ENCODE measurements around the gene OGDH.

The OGDH gene

DNA sequence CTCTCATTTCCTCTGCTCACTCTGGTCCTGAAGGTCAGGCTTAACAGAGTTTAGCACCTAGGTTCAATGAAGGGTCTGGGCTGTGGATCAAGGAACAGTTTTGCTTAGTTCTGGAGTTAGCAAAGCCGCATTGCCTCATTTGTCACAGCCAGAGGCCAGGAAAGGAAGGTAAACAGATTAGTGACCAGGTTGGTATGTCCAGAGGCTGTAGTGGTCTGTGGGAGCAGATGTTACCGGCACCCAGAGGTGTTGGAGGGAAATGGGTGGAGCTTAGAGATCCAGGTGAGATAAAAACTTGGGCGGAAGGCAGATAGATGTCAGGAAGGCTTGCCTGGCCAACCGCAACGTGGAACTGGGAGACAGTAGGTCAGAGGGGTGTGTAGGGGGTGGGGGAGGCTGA is 105.6 kb downstream of the OGDH start:
- H4K8ac ChIP-seq (ENCODE audit: low read depth, low read length): no peak overlapping the region
- no peaks in the 10 kb centered on the region for H3K27me3 ChIP-seq (ENCODE audit: control insufficient read depth in 3 of 3, insufficient read depth in 3 of 3, low read depth in 1 of 3, low read length in 3 of 3)

DNA sequence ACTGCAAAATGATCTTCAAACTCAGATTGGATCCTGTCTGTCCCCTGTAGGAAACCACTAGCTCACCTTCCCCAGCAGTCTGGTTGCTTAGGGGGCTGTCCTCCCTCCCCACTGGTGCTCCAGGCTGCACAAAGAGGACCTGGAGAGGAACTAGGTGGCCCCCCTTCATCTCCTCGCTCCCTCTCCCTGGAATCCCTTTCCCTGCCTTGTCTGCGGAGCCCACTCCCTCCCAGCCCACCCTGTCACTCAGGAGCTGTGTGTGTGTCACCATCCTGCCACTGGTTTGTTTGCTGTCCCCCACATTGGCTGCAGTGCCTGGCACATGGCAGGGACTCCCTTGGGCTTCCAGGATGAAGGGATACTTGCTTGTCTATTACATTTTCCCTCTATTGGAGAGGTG is 106.7 kb downstream of the OGDH start:
- Histone ChIP-seq H3K4me1 (ENCODE audit: control insufficient read depth in 2 of 2, insufficient read depth in 1 of 2, low read depth in 1 of 2, low read length in 2 of 2) (no peaks in the 10 kb centered on the region), H2BK5ac (ENCODE audit: low read length) (no peak overlapping the region), H2BK15ac (ENCODE audit: low read length) (no peak overlapping the region), H2BK120ac (ENCODE audit: low read depth, low read length) (no peak overlapping the region), H3K27me3 (ENCODE audit: control insufficient read depth in 3 of 3, insufficient read depth in 3 of 3, low read depth in 1 of 3, low read length in 3 of 3) (no peaks in the 10 kb centered on the region), H4K8ac (ENCODE audit: low read depth, low read length) (no peak overlapping the region), H3K18ac (ENCODE audit: low read length) (no peak overlapping the region), H3K36me3 (replicated peaks in 1 of 2; ENCODE audit: control insufficient read depth in 2 of 2, insufficient read depth in 2 of 2, low read length in 2 of 2) (peaks cover 5 to 12% of the 10 kb centered on the region in 2 donors), H2AK5ac (ENCODE audit: low read depth, low read length) (no peak overlapping the region), H2BK12ac (ENCODE audit: low read length) (no peak overlapping the region), H2AFZ (ENCODE audit: low read length) (no peak overlapping the region), H3K4me2 (ENCODE audit: insufficient read depth, low read length, poor library complexity, severe bottlenecking) (no peak overlapping the region), H3K9me3 (replicated peaks in 1 of 2; ENCODE audit: control insufficient read depth in 2 of 2, insufficient read depth in 1 of 2, low read depth in 1 of 2, low read length in 2 of 2) (peaks cover 0 to 2% of the 10 kb centered on the region in 2 donors), H3K9ac (ENCODE audit: low read depth, low read length, poor library complexity) (no peak overlapping the region), H3K14ac (ENCODE audit: low read length) (no peak overlapping the region), H3K4ac (ENCODE audit: low read length) (no peak overlapping the region), H3K79me1 (ENCODE audit: low read depth, low read length) (peaks cover 2% of the 10 kb centered on the region), H3K4me3 (ENCODE audit: low read length in 2 of 2) (no peak overlapping the region), H3K27ac (replicated peaks; ENCODE audit: low read length) (no peak overlapping the region), H4K91ac (ENCODE audit: low read depth, low read length, poor library complexity) (no peak overlapping the region), H3K23ac (ENCODE audit: low read depth, low read length, poor library complexity) (no peak overlapping the region)
- no CpG with 5 or more reads among the region's 2 CpGs for WGBS, 2 donors (ENCODE audit: extremely low coverage in 2 of 2, insufficient read length in 2 of 2, insufficient replicate concordance in 1 of 2)
- no peak for DNase-seq (ENCODE audit: low spot score)

More for the DNA sequence above, 105.6 kb downstream of the OGDH start:
- Histone ChIP-seq H3K4ac (ENCODE audit: low read length) (no peak overlapping the region), H3K4me2 (ENCODE audit: insufficient read depth, low read length, poor library complexity, severe bottlenecking) (no peak overlapping the region), H2BK120ac (ENCODE audit: low read depth, low read length) (no peak overlapping the region), H3K79me1 (ENCODE audit: low read depth, low read length) (peaks cover 2% of the 10 kb centered on the region), H2BK15ac (ENCODE audit: low read length) (no peak overlapping the region), H2AFZ (ENCODE audit: low read length) (no peak overlapping the region), H3K18ac (ENCODE audit: low read length) (no peak overlapping the region), H3K9me3 (replicated peaks in 1 of 2; ENCODE audit: control insufficient read depth in 2 of 2, insufficient read depth in 1 of 2, low read depth in 1 of 2, low read length in 2 of 2) (peaks cover 0 to 2% of the 10 kb centered on the region in 2 donors), H3K14ac (ENCODE audit: low read length) (no peak overlapping the region), H4K91ac (ENCODE audit: low read depth, low read length, poor library complexity) (no peak overlapping the region), H3K4me3 (ENCODE audit: low read length in 2 of 2) (no peak overlapping the region), H3K9ac (ENCODE audit: low read depth, low read length, poor library complexity) (no peak overlapping the region), H2AK5ac (ENCODE audit: low read depth, low read length) (no peak overlapping the region), H3K27ac (replicated peaks; ENCODE audit: low read length) (no peak overlapping the region), H3K4me1 (ENCODE audit: control insufficient read depth in 2 of 2, insufficient read depth in 1 of 2, low read depth in 1 of 2, low read length in 2 of 2) (no peaks in the 10 kb centered on the region), H3K23ac (ENCODE audit: low read depth, low read length, poor library complexity) (no peak overlapping the region), H2BK5ac (ENCODE audit: low read length) (no peak overlapping the region), H2BK12ac (ENCODE audit: low read length) (no peak overlapping the region), H3K36me3 (replicated peaks in 1 of 2; ENCODE audit: control insufficient read depth in 2 of 2, insufficient read depth in 2 of 2, low read length in 2 of 2) (peaks cover 16 to 23% of the 10 kb centered on the region in 2 donors)
- WGBS, 2 donors (ENCODE audit: extremely low coverage in 2 of 2, insufficient read length in 2 of 2, insufficient replicate concordance in 1 of 2): no CpG with 5 or more reads among the region's 5 CpGs
- DNase-seq (ENCODE audit: low spot score): no peak

DNA sequence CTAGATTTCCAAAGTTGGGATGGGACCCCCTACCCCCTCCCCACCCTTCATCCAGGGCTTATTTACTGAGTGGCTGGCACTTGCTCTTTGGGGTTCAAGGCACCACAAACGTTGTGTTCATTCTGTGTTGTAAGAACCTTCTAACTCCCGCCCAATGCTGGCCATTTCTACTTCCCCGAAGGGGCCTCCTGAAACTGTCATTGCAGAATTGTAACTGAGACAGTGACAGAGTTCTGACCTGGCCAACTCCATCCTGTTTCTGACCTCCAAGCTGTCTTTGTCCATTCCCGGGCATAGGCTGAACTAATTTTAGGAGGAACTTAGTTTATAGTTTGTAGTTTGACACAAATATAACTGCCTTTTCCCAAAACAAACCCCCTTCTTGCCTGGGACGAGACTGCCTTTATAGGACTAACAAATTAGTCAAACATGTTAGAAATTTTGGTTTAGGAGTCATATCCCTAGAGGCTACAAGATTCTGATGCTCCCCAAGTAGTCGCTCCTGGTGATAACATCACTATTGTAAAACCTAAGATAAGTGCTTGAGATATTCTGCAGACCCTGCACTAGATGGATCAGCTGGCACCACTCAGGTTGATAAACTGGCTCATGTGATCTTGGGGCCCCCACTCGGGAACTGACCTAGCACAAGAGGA is 107.4 kb downstream of the OGDH start:
- Histone ChIP-seq H4K8ac (ENCODE audit: low read depth, low read length) (no peak overlapping the region), H3K27ac (replicated peaks; ENCODE audit: low read length) (no peak overlapping the region), H3K14ac (ENCODE audit: low read length) (no peak overlapping the region), H3K23ac (ENCODE audit: low read depth, low read length, poor library complexity) (no peak overlapping the region), H3K4me1 (ENCODE audit: control insufficient read depth in 2 of 2, insufficient read depth in 1 of 2, low read depth in 1 of 2, low read length in 2 of 2) (no peaks in the 10 kb centered on the region), H2BK120ac (ENCODE audit: low read depth, low read length) (no peak overlapping the region), H3K9ac (ENCODE audit: low read depth, low read length, poor library complexity) (no peak overlapping the region), H2BK12ac (ENCODE audit: low read length) (no peak overlapping the region), H4K91ac (ENCODE audit: low read depth, low read length, poor library complexity) (no peak overlapping the region), H2AFZ (ENCODE audit: low read length) (no peak overlapping the region), H3K36me3 (replicated peaks in 1 of 2; ENCODE audit: control insufficient read depth in 2 of 2, insufficient read depth in 2 of 2, low read length in 2 of 2) (peaks cover 4 to 7% of the 10 kb centered on the region in 2 donors), H2BK5ac (ENCODE audit: low read length) (no peak overlapping the region), H2BK15ac (ENCODE audit: low read length) (no peak overlapping the region), H2AK5ac (ENCODE audit: low read depth, low read length) (no peak overlapping the region), H3K9me3 (replicated peaks in 1 of 2; ENCODE audit: control insufficient read depth in 2 of 2, insufficient read depth in 1 of 2, low read depth in 1 of 2, low read length in 2 of 2) (peaks cover 0 to 2% of the 10 kb centered on the region in 2 donors), H3K4ac (ENCODE audit: low read length) (no peak overlapping the region), H3K4me2 (ENCODE audit: insufficient read depth, low read length, poor library complexity, severe bottlenecking) (no peak overlapping the region), H3K4me3 (ENCODE audit: low read length in 2 of 2) (no peak overlapping the region), H3K18ac (ENCODE audit: low read length) (no peak overlapping the region), H3K79me1 (ENCODE audit: low read depth, low read length) (no peaks in the 10 kb centered on the region), H3K27me3 (ENCODE audit: control insufficient read depth in 3 of 3, insufficient read depth in 3 of 3, low read depth in 1 of 3, low read length in 3 of 3) (no peaks in the 10 kb centered on the region)
- DNase-seq (ENCODE audit: low spot score): no peak
- no CpG with 5 or more reads among the region's 7 CpGs for WGBS, 2 donors (ENCODE audit: extremely low coverage in 2 of 2, insufficient read length in 2 of 2, insufficient replicate concordance in 1 of 2)

DNA sequence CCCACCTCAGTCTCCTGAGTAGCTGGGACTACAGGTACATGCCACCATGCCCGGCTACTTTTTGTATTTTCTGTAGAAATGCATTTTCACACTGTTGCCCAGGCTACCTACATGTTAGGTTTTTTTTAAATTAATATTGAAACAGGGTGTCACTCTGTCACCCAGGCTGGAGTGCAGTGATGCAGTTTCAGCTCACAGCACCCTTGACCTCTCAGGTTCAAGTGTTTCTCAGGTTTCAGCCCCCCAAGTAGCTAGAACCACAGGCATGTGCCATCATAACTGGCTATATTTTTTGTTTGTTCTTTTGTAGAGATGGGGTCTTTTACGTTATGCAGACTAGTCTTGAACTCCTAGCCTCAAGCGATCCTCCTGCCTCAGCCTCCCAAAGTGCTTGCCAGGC is 109.8 kb downstream of the OGDH start:
- H3K79me1 ChIP-seq (ENCODE audit: low read depth, low read length): no peaks in the 10 kb centered on the region
- no peaks in the 10 kb centered on the region for H3K27me3 ChIP-seq (ENCODE audit: control insufficient read depth in 3 of 3, insufficient read depth in 3 of 3, low read depth in 1 of 3, low read length in 3 of 3)
- no peak overlapping the region for H2AFZ ChIP-seq (ENCODE audit: low read length)
- no peaks in the 10 kb centered on the region for H3K36me3 ChIP-seq (replicated peaks in 1 of 2; ENCODE audit: control insufficient read depth in 2 of 2, insufficient read depth in 2 of 2, low read length in 2 of 2)
- WGBS, 2 donors (ENCODE audit: extremely low coverage in 2 of 2, insufficient read length in 2 of 2, insufficient replicate concordance in 1 of 2): no CpG with 5 or more reads among the region's 3 CpGs
- H3K23ac ChIP-seq (ENCODE audit: low read depth, low read length, poor library complexity): no peak overlapping the region
- H3K4ac ChIP-seq (ENCODE audit: low read length): no peak overlapping the region
- DNase-seq (ENCODE audit: low spot score): no peak
- H3K14ac ChIP-seq (ENCODE audit: low read length): no peak overlapping the region
- H2BK12ac ChIP-seq (ENCODE audit: low read length): no peak overlapping the region
- H2BK5ac ChIP-seq (ENCODE audit: low read length): no peak overlapping the region
- no peak overlapping the region for H2AK5ac ChIP-seq (ENCODE audit: low read depth, low read length)
- no peak overlapping the region for H2BK15ac ChIP-seq (ENCODE audit: low read length)
- no peak overlapping the region for H3K27ac ChIP-seq (replicated peaks; ENCODE audit: low read length)
- no peak overlapping the region for H3K4me2 ChIP-seq (ENCODE audit: insufficient read depth, low read length, poor library complexity, severe bottlenecking)
- no peak overlapping the region for H3K9ac ChIP-seq (ENCODE audit: low read depth, low read length, poor library complexity)
- H3K9me3 ChIP-seq (replicated peaks in 1 of 2; ENCODE audit: control insufficient read depth in 2 of 2, insufficient read depth in 1 of 2, low read depth in 1 of 2, low read length in 2 of 2): peaks cover 3 to 4% of the 10 kb centered on the region in 2 donors
- no peak overlapping the region for H4K8ac ChIP-seq (ENCODE audit: low read depth, low read length)
- H3K18ac ChIP-seq (ENCODE audit: low read length): no peak overlapping the region
- H2BK120ac ChIP-seq (ENCODE audit: low read depth, low read length): no peak overlapping the region
- no peak overlapping the region for H4K91ac ChIP-seq (ENCODE audit: low read depth, low read length, poor library complexity)
- H3K4me3 ChIP-seq (ENCODE audit: low read length in 2 of 2): no peak overlapping the region
- no peaks in the 10 kb centered on the region for H3K4me1 ChIP-seq (ENCODE audit: control insufficient read depth in 2 of 2, insufficient read depth in 1 of 2, low read depth in 1 of 2, low read length in 2 of 2)
